GM12878 (cell line): ENCODE measurements around the gene SCARB1. TPM values are rescaled to one million over a fixed set of nuclear protein-coding genes. Genes with fewer than 3 reads are reported as not detected.

ENCODE experiments used
- ATAC-seq: fragments of 200-7000 bp; cut with Tn5 transposase; 3 replicates; pipeline ENCODE4 v1.9.1; 2020; ENCODE audit warnings: mild to moderate bottlenecking, moderate library complexity
- BruUV-seq: library from RNA; stranded (reverse); fragments of 400-500 nt; replicated peaks from 2 replicates; lab custom pipeline; 2021; lab: Mats Ljungman, UMichigan
- CTCF ChIA-PET: fragments of 300-600 bp; sonication (Branson Sonifier 250); formaldehyde crosslinking; extraction: SDS; loops from one replicate; lab custom pipeline; 2021; ENCODE audit warnings: inconsistent platforms; lab: Yijun Ruan, JAX
- POLR2A ChIA-PET: fragments of 350-600 bp; formaldehyde crosslinking; extraction: SDS; loops from one replicate; lab custom pipeline; 2021; ENCODE audit warnings: inconsistent platforms; lab: Charles Lee
- RAD21 ChIA-PET: fragments of 300-600 bp; sonication (Branson Sonifier 250); formaldehyde crosslinking; loops from one replicate; lab custom pipeline; 2023; ENCODE audit warnings: antibody characterized with exemption; ENCODE audit not compliant: unreplicated experiment; lab: Charles Lee
- SMC1A ChIA-PET: fragments of 300-600 bp; sonication (Branson Sonifier 250); formaldehyde crosslinking; loops from one replicate; lab custom pipeline; 2023; ENCODE audit not compliant: unreplicated experiment, uncharacterized antibody; lab: Charles Lee
- DNase-seq: peaks from one replicate; pipeline ENCODE4 v3.0.0-alpha.2; 2011; ENCODE audit warnings: low read depth, low spot score
- FAIRE-seq: peaks from 3 replicates; lab custom pipeline; 2011; peaks lifted over from hg19 to GRCh38; lab: Jason Lieb, UNC
- H2AFZ ChIP-seq: 2 replicates; pipeline ENCODE4 v1.6.0; 2011; ENCODE audit warnings: low read depth, low read length, control low read depth; ENCODE audit not compliant: control insufficient read depth
- H3K27ac ChIP-seq: 2 replicates; pipeline ENCODE4 v1.5.1; 2011; ENCODE audit warnings: control low read depth; ENCODE audit not compliant: control insufficient read depth, insufficient read depth
- H3K27me3 ChIP-seq, 2 experiments: replicated peaks in 1 of 2; 2 replicates each; pipeline versions ENCODE4 v1.6.0 to v1.6.1; 2011; ENCODE audit warnings: low read length in 1 of 2; ENCODE audit not compliant: control insufficient read depth in 2 of 2, insufficient read depth in 2 of 2
- H3K36me3 ChIP-seq, 2 experiments: 2 replicates each; pipeline ENCODE4 v1.5.1; 2011; ENCODE audit warnings: low read length in 1 of 2; ENCODE audit not compliant: control insufficient read depth in 2 of 2, insufficient read depth in 2 of 2
- H3K4me1 ChIP-seq: 2 replicates; pipeline ENCODE4 v1.6.1; 2011; ENCODE audit warnings: mild to moderate bottlenecking, low read length, moderate library complexity, mixed read lengths; ENCODE audit not compliant: control insufficient read depth, insufficient read depth
- H3K4me2 ChIP-seq: 2 replicates; pipeline ENCODE4 v1.6.0; 2011; ENCODE audit warnings: control low read depth; ENCODE audit not compliant: control insufficient read depth, insufficient read depth
- H3K4me3 ChIP-seq: fragments of 200-600 bp; sonication (generic); 2 replicates; pipeline ENCODE4 v1.5.1; 2016
- H3K79me2 ChIP-seq: 2 replicates; pipeline ENCODE4 v1.6.0; 2011; ENCODE audit warnings: low read length; ENCODE audit not compliant: control insufficient read depth, insufficient read depth
- H3K9ac ChIP-seq: 2 replicates; pipeline ENCODE4 v1.8.0; 2011; ENCODE audit warnings: low read length, control low read depth, mixed read lengths; ENCODE audit not compliant: control insufficient read depth, insufficient read depth
- H3K9me3 ChIP-seq: replicated peaks from 3 replicates; pipeline ENCODE4 v1.5.1; 2011; ENCODE audit warnings: mild to moderate bottlenecking, low read length; ENCODE audit not compliant: control insufficient read depth, insufficient read depth
- H4K20me1 ChIP-seq: 2 replicates; pipeline ENCODE4 v1.6.0; 2011; ENCODE audit not compliant: control insufficient read depth, insufficient read depth
- ATF7 ChIP-seq: fragments of 450-650 bp; IDR thresholded peaks from 2 replicates; pipeline ENCODE4 v1.6.1; 2016; ENCODE audit warnings: low read depth, mild to moderate bottlenecking
- CHD1 ChIP-seq: IDR thresholded peaks from 2 replicates; pipeline ENCODE4 v1.6.1; 2012; ENCODE audit warnings: low read depth, low read length, improper control_type of control experiment
- MYB ChIP-seq: fragments of 150-350 bp; IDR thresholded peaks from 2 replicates; pipeline ENCODE4 v1.6.1; 2014; ENCODE audit warnings: mild to moderate bottlenecking, low read depth, low read length, borderline replicate concordance
- NFXL1 ChIP-seq: fragments of 450-650 bp; IDR thresholded peaks from 2 replicates; pipeline ENCODE4 v1.6.1; 2017; ENCODE audit warnings: antibody characterized with exemption, mild to moderate bottlenecking, borderline replicate concordance
- SMAD5 ChIP-seq: IDR thresholded peaks from 2 replicates; pipeline ENCODE4 v1.6.1; 2016; ENCODE audit warnings: antibody characterized with exemption, low read depth
- SMC3 ChIP-seq: IDR thresholded peaks from 2 replicates; pipeline ENCODE4 v1.6.1; 2011; ENCODE audit warnings: low read length, improper control_type of control experiment, borderline replicate concordance
- SRF ChIP-seq, 2 experiments: IDR thresholded peaks; 2 replicates each; pipeline ENCODE4 v1.6.1; 2011; ENCODE audit warnings: low read depth in 2 of 2, low read length in 2 of 2, mild to moderate bottlenecking in 1 of 2, moderate library complexity in 1 of 2
- ZNF622 ChIP-seq: fragments of 450-650 bp; IDR thresholded peaks from 2 replicates; pipeline ENCODE4 v1.6.1; 2017; ENCODE audit warnings: mild to moderate bottlenecking, inconsistent platforms
- ZSCAN29 ChIP-seq: fragments of 450-650 bp; IDR thresholded peaks from 2 replicates; pipeline ENCODE4 v1.6.1; 2017; ENCODE audit warnings: mild to moderate bottlenecking, moderate library complexity
- WGBS: methylation state at CpG from one replicate; pipeline ENCODE4 v1.1.6; 2016; ENCODE audit warnings: low lambda C conversion rate; ENCODE audit not compliant: insufficient replicate concordance, insufficient coverage; ENCODE audit errors: missing lambda C conversion rate; 5-methylcytosine and 5-hydroxymethylcytosine counted together
- in situ Hi-C: fragments of 300-500 bp; cut with MboI; formaldehyde crosslinking; loops from 9 replicates; pipeline ENCODE4 v1.14.3; 2018; ENCODE audit warnings: mixed read lengths
- intact Hi-C: fragments of 100-400 bp; cut with micrococcal nuclease; formaldehyde crosslinking; loops from one replicate; pipeline ENCODE4 v1.14.2; 2022; ENCODE audit not compliant: unreplicated experiment
- polyA plus RNA-seq, 11 experiments: library from polyadenylated mRNA; depleted of rRNA in 4 of 11; unstranded in 6 of 11; stranded (reverse) in 5 of 11; fragments of >200 nt; fragmentation: Nextera tagmentation in 4 of 11; fragmentation: Illumina TruSeq in 1 of 11; extraction: Ambion mirVana in 4 of 11; extraction: Trizol in 1 of 11; gene quantifications; 1 replicate in 1 of 11; 2 replicates in 10 of 11; pipeline versions ENCODE4 v1.2.1 to v1.2.3, GENCODE V29; 2011 to 2016; ENCODE audit warnings: inconsistent platforms in 2 of 11, missing spikeins in 2 of 11, low read depth in 1 of 11
- total RNA-seq, 4 experiments: library from RNA; depleted of rRNA in 3 of 4; stranded (reverse); fragments of >200 nt in 3 of 4; fragmentation: Illumina TruSeq in 1 of 4; extraction: Trizol in 1 of 4; gene quantifications; 2 replicates each; pipeline versions ENCODE4 v1.2.1 to v1.2.3, GENCODE V29; 2013 to 2021
- TF ChIP-seq, protein P1 (sequence below): fragments of 450-650 bp; IDR thresholded peaks from 2 replicates; pipeline ENCODE4 v1.6.1; 2016; ENCODE audit warnings: mild to moderate bottlenecking
- TF ChIP-seq, protein P2 (sequence below): fragments of 450-650 bp; IDR thresholded peaks from 2 replicates; pipeline ENCODE4 v1.6.1; 2017; ENCODE audit warnings: mild to moderate bottlenecking
- TF ChIP-seq, protein P3 (sequence below): IDR thresholded peaks from 2 replicates; pipeline ENCODE4 v1.6.1; 2012; ENCODE audit warnings: improper control_type of control experiment, low read depth, low read length; ENCODE audit not compliant: insufficient replicate concordance

SCARB1 gene
- total and polyA plus RNA-seq, 10 of the 15 experiments (the other 5 are each of a cell fraction or from before 2014, with no cell fraction given), result 0.34 to 104 (median 63.1) TPM

DNA sequence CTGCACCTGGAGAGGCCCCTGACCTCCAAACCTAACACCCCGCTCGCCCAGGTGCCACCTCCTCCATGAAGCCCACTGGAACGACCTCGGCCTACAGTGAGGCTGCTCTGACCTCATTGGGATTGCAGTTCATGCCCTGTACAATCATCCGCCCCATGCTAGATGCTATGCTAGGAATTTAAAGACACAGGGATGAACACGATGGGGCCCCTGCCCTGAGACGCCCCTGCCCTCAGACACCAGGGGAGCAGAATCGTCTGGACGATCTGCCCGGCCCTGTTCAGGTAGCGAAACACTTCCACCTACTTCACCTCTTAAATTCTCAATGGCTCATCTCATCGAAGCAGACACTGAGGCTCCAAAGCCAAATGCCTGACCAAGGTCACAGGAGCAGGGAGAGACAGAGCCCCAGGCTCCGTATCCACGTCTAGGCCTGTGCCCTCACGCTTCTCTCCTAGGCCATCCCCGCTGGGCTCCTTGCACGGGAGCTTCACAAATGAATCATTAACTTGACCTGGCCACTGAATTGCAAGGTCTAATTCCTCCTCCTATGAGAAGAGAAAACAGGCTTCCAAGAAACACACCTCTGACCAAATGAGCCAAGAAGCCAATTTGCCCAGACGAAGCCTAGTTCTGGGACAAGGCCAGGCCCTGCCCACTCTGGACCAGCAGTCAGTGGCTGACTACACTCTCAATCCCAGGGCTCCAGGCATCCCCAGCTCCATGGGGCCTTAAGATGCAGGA lies 35.2 kb downstream of the SCARB1 start (continued):
- no peak for TF ChIP-seq CHD1

DNA sequence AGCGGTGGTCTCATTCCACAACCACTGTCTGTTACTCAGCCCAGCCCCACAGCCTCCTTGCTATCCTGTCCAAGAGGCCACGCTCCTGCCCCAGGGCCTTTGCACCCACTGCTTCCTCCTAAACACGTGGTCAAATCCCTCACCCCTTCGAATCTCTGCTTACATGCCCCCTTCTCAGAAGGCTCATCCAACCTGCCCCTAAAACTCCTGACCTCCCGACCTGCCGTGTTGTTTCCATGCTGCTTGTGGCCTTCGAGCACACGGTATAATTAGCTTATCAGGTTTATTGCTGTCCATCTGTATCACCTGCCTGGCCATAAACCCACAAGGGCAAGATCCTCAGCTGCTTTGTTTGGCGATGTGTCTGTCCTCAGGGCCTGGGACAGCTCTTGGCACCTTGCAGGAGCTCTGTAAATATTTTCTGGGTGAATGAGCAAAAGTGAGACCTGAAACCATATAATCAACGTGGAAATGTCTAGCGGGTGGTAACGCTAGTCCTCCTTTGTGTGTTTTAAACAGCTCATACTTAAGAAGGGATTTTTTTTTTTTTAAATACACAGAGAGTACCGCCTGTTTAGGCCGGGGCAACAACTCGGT lies 36.0 kb downstream of the SCARB1 start:
- DNase-seq (peak; percentile 45), ATAC-seq (peak; percentile 84), FAIRE-seq (peak; percentile 52)
- whole genome bisulfite sequencing, result 61% methylated on average over 15 of the region's 15 CpGs
- no peak overlapping the region for H3K9ac ChIP-seq
- ChIA-PET SMC1A (interaction anchor here (0.7 to 3.7 kb wide), 10 partner anchors 10 to 78 kb away, joined by 3 to 22 read pairs (median 3); no protein-coding TSS in a partner anchor), POLR2A (interaction anchor here (0.5 to 3.3 kb wide), 7 partner anchors 30 to 238 kb away, joined by 3 to 12 read pairs (median 3); no protein-coding TSS in a partner anchor), CTCF (interaction anchor here (0.6 to 3.6 kb wide), 11 partner anchors 9 to 110 kb away, joined by 3 to 30 read pairs (median 4); no protein-coding TSS in a partner anchor), RAD21 (interaction anchor here (0.7 to 2.9 kb wide), 9 partner anchors 29 to 92 kb away, joined by 3 to 14 read pairs (median 4); partner anchors contain the start of gene SCARB1)
- H3K4me3 ChIP-seq, result no peak overlapping the region
- no peaks in the 10 kb centered on the region for H3K27me3 ChIP-seq
- peak overlapping the region; percentile 20 for H3K27ac ChIP-seq
- TSS peak; percentile 19 for BruUV-seq
- peaks cover 39% of the 10 kb centered on the region for H3K79me2 ChIP-seq
- no peak overlapping the region for H3K4me2 ChIP-seq
- peaks cover 0 to 10% of the 10 kb centered on the region in 2 experiments; a peak in 2 of 4 replicates for H3K36me3 ChIP-seq
- no peak overlapping the region for H2AFZ ChIP-seq
- peaks cover 5% of the 10 kb centered on the region; the same call in 1 of the 3 replicates for H3K9me3 ChIP-seq
- peaks cover 17% of the 10 kb centered on the region for H3K4me1 ChIP-seq
- H4K20me1 ChIP-seq, result no peaks in the 10 kb centered on the region
- intact Hi-C loops (loop anchor here (2.0 kb wide), 1 partner anchor 53 kb away; no protein-coding TSS in a partner anchor), in situ Hi-C loops (no loop called here)
- TF ChIP-seq NFXL1, result no peak
- no peak for TF ChIP-seq SRF (IDR thresholded peaks at IDR 0.05; ENCODE audit: low read depth in 2 of 2, low read length in 2 of 2)
- TF ChIP-seq, protein P1, sequence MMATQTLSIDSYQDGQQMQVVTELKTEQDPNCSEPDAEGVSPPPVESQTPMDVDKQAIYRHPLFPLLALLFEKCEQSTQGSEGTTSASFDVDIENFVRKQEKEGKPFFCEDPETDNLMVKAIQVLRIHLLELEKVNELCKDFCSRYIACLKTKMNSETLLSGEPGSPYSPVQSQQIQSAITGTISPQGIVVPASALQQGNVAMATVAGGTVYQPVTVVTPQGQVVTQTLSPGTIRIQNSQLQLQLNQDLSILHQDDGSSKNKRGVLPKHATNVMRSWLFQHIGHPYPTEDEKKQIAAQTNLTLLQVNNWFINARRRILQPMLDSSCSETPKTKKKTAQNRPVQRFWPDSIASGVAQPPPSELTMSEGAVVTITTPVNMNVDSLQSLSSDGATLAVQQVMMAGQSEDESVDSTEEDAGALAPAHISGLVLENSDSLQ, result no peak
- TF ChIP-seq ZNF622, result no peak
- no peak for TF ChIP-seq MYB
- no peak for TF ChIP-seq SMAD5
- peak; percentile 30; the same call in 1 of the 2 replicates for TF ChIP-seq ATF7
- TF ChIP-seq, protein P2, sequence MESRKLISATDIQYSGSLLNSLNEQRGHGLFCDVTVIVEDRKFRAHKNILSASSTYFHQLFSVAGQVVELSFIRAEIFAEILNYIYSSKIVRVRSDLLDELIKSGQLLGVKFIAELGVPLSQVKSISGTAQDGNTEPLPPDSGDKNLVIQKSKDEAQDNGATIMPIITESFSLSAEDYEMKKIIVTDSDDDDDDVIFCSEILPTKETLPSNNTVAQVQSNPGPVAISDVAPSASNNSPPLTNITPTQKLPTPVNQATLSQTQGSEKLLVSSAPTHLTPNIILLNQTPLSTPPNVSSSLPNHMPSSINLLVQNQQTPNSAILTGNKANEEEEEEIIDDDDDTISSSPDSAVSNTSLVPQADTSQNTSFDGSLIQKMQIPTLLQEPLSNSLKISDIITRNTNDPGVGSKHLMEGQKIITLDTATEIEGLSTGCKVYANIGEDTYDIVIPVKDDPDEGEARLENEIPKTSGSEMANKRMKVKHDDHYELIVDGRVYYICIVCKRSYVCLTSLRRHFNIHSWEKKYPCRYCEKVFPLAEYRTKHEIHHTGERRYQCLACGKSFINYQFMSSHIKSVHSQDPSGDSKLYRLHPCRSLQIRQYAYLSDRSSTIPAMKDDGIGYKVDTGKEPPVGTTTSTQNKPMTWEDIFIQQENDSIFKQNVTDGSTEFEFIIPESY, result no peak
- TF ChIP-seq SMC3, result no peak
- no peak for TF ChIP-seq ZSCAN29
- TF ChIP-seq, protein P3, sequence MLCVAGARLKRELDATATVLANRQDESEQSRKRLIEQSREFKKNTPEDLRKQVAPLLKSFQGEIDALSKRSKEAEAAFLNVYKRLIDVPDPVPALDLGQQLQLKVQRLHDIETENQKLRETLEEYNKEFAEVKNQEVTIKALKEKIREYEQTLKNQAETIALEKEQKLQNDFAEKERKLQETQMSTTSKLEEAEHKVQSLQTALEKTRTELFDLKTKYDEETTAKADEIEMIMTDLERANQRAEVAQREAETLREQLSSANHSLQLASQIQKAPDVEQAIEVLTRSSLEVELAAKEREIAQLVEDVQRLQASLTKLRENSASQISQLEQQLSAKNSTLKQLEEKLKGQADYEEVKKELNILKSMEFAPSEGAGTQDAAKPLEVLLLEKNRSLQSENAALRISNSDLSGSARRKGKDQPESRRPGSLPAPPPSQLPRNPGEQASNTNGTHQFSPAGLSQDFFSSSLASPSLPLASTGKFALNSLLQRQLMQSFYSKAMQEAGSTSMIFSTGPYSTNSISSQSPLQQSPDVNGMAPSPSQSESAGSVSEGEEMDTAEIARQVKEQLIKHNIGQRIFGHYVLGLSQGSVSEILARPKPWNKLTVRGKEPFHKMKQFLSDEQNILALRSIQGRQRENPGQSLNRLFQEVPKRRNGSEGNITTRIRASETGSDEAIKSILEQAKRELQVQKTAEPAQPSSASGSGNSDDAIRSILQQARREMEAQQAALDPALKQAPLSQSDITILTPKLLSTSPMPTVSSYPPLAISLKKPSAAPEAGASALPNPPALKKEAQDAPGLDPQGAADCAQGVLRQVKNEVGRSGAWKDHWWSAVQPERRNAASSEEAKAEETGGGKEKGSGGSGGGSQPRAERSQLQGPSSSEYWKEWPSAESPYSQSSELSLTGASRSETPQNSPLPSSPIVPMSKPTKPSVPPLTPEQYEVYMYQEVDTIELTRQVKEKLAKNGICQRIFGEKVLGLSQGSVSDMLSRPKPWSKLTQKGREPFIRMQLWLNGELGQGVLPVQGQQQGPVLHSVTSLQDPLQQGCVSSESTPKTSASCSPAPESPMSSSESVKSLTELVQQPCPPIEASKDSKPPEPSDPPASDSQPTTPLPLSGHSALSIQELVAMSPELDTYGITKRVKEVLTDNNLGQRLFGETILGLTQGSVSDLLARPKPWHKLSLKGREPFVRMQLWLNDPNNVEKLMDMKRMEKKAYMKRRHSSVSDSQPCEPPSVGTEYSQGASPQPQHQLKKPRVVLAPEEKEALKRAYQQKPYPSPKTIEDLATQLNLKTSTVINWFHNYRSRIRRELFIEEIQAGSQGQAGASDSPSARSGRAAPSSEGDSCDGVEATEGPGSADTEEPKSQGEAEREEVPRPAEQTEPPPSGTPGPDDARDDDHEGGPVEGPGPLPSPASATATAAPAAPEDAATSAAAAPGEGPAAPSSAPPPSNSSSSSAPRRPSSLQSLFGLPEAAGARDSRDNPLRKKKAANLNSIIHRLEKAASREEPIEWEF, result no peak
